ENCODE data around the gene LAMP1.
"Not testable (repeated sequence)": the region's sequence is repeated elsewhere in the genome, so short reads cannot be mapped to it uniquely, and the experiment has no call there.

LAMP1 gene

DNA sequence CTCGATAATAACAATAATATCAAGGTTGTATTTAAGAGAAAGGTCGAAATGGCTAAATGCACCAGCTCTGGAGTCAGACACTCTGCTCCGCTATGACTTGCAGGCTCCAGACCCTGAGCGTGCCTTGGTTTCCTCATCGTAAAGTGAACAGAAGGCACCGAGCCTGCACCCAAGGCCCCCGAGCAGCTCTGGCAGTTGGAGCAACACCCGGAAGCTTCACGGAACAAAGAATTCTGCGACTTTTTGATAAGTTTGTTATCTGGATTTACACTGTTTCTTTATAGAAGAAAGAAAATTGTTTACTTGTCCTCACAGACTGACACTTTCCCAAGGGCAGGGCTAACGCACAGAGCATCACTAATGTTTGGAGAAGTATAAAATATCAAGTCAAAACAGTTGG is 62.5 kb downstream of the LAMP1 start:
- DNase-seq, result no peak

GRCh38 chr13:113360446-113360845 is 63.4 kb downstream of the LAMP1 start:
- DNase-seq, result no peak

- DNase-seq, result no peak
These were observed 64.4 kb downstream of the LAMP1 start for GRCh38 chr13:113361406-113361805.

DNA sequence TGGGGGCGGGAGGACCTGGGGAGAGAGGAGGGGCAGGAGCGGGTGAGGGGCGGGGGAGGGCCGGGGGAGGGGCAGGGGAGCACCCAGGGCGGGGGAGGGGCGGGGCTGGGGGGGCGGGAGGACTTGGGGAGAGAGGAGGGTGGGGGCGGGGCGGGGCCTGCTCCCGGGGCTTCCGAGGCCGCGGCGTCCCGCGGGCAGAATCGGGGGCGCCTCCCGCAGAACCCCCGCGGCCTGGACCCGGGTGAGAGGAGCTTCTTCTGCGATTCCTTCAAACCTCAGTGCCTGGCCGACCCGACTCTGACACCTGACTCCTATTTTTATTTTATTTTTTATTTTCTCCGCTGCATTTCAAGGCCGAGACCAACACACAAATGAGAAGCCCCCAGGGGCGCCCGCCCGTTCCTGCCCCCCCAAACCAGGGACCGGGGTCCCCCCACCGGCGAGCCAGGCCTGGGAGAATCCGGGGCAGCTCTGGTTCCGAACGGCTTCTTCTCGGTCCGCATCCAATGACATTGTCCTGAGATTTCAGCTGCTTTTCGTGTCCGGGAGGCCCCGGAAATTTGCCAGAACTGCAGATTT is 67.4 kb downstream of the LAMP1 start:
- no peak for DNase-seq

- DNase-seq, result no peak
These were observed 68.0 kb downstream of the LAMP1 start for GRCh38 chr13:113364901-113365582.

GRCh38 chr13:113365583-113365970 is 68.5 kb downstream of the LAMP1 start:
- no peak for DNase-seq

DNA sequence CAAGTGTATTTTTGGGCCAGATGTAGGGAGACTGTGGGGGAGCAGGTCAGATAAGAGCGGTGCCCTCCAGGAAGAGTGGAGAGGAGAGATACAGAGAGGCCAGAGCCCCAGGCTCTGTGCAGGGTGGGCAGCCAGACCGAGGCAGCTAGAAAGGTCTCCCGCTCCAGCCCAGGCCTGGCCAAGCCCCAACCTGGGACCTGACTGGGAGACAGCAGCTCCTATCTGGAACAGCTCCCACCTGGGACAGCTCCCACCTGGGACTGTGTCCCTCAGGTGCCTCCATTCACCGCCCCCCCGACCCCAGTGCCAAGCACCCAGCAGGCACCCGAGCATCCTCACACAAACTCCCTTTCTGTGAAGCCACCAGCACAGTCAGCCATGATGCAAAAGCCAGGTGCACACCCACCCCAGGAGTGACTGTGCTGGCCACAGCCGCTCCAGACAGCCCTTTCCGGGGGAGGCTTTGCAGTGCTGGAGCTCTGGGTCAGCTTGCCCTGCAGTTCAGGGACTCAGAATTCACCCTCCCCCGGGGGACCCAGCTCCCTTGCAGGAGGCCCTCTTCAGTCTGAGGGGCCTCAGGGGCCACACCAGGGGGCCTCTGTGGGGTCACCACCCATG is 69.0 kb downstream of the LAMP1 start:
- DNase-seq, result no peak

DNA sequence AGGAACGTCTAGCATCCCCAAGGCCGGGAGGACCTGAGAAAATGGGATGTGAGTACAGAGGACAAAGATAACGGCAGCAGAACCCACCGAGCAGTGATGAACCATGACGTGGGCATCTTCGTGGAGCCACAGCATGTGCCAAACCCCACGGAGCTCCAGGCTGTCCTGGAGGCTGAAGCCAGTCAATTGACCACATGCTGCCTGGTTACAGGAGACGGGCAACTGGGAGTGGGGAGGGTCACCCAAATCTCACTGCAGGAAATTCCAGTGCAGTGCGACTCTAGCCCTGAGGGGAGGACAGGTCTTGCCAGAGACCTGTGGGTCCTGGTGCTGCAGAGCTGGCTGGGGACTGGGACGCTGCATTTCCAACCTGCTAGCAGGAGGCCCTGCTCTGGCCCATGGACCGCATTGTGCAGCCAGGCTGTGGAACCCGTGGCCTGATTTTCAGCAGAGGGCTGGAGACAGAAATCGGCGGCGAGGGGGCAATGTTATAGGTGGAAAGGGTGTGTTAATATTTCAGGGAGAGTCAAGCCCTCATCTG is 70.1 kb downstream of the LAMP1 start:
- no peak for DNase-seq

- DNase-seq, result no peak
These were observed 70.7 kb downstream of the LAMP1 start for GRCh38 chr13:113367771-113368170.

- DNase-seq, result not testable (repeated sequence)
These were observed 71.3 kb downstream of the LAMP1 start for GRCh38 chr13:113368353-113368752.

- no peak for DNase-seq
These were observed 72.2 kb downstream of the LAMP1 start for GRCh38 chr13:113369189-113369588.

- no peak for DNase-seq
These were observed 72.8 kb downstream of the LAMP1 start for GRCh38 chr13:113369881-113370280.

GRCh38 chr13:113371061-113371460 is 74.0 kb downstream of the LAMP1 start:
- DNase-seq, result no peak

DNA sequence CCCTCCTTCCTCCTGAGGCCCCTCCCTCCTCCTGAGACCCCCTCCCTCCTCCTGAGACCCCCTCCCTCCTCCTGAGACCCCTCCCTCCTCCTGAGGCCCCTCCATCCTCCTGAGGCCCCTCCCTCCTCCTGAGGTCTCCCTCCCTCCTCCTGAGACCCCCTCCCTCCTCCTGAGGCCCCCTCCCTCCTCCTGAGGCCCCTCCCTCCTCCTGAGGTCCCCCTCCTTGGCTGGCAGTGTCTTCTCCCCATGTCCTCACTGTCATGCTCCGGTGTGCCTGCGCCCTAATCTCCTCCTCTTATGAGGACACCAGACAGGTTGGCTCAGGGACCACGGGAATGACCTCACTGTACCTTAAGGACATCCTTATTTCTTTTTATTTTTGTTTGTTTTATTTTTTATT is 74.7 kb downstream of the LAMP1 start:
- not testable (repeated sequence) for DNase-seq

Measured in activated CD4-positive, alpha-beta T cell treated with anti-CD3 and anti-CD28 coated beads for 48 hours (primary cell).